ENCODE data around the gene RASA4.
"Not testable (repeated sequence)": the region's sequence is repeated elsewhere in the genome, so short reads cannot be mapped to it uniquely, and the experiment has no call there.

RASA4 gene

GRCh38 chr7:102616507-102617125, at the start of gene RASA4:
Gene RASA4, minus strand, starts transcription at chr7:102616756. Its CDS starts 67 bp downstream, at chr7:102616689.
- H3K4me3 Mint-ChIP-seq: peak within 1 kb of the TSS; percentile 26
- H3K36me3 Mint-ChIP-seq (ENCODE audit: low read depth); H3K9me3 Mint-ChIP-seq; H3K27ac Mint-ChIP-seq; H3K27me3 Mint-ChIP-seq (ENCODE audit: low read depth); H3K4me1 Mint-ChIP-seq (ENCODE audit: low read depth): not testable (repeated sequence)

GRCh38 chr7:102664765-102665164, 48.2 kb upstream of the RASA4 start:
- H3K9me3 Mint-ChIP-seq; H3K27me3 Mint-ChIP-seq (ENCODE audit: low read depth); H3K4me1 Mint-ChIP-seq (ENCODE audit: low read depth); H3K4me3 Mint-ChIP-seq; H3K36me3 Mint-ChIP-seq (ENCODE audit: low read depth); H3K27ac Mint-ChIP-seq: not testable (repeated sequence)

- not testable (repeated sequence) for H3K36me3 Mint-ChIP-seq (ENCODE audit: low read depth); H3K4me1 Mint-ChIP-seq (ENCODE audit: low read depth); H3K27ac Mint-ChIP-seq; H3K27me3 Mint-ChIP-seq (ENCODE audit: low read depth); H3K4me3 Mint-ChIP-seq; H3K9me3 Mint-ChIP-seq
Measured at GRCh38 chr7:102649924-102650323, 33.4 kb upstream of the RASA4 start, which contains the start of gene SPDYE2B. Gene SPDYE2B, plus strand, starts transcription at chr7:102650319. Its CDS starts 2,030 bp downstream, at chr7:102652349.

GRCh38 chr7:102647813-102648212, 31.3 kb upstream of the RASA4 start:
- not testable (repeated sequence) for H3K4me3 Mint-ChIP-seq; H3K27me3 Mint-ChIP-seq (ENCODE audit: low read depth); H3K4me1 Mint-ChIP-seq (ENCODE audit: low read depth); H3K36me3 Mint-ChIP-seq (ENCODE audit: low read depth); H3K9me3 Mint-ChIP-seq; H3K27ac Mint-ChIP-seq

GRCh38 chr7:102643404-102643803, 26.8 kb upstream of the RASA4 start:
- H3K4me1 Mint-ChIP-seq (ENCODE audit: low read depth); H3K4me3 Mint-ChIP-seq; H3K27ac Mint-ChIP-seq; H3K36me3 Mint-ChIP-seq (ENCODE audit: low read depth); H3K9me3 Mint-ChIP-seq; H3K27me3 Mint-ChIP-seq (ENCODE audit: low read depth): not testable (repeated sequence)

- H3K4me1 Mint-ChIP-seq (ENCODE audit: low read depth); H3K27me3 Mint-ChIP-seq (ENCODE audit: low read depth); H3K9me3 Mint-ChIP-seq; H3K27ac Mint-ChIP-seq; H3K4me3 Mint-ChIP-seq; H3K36me3 Mint-ChIP-seq (ENCODE audit: low read depth): not testable (repeated sequence)
Measured at GRCh38 chr7:102642691-102643090, 26.1 kb upstream of the RASA4 start, which contains the start of gene UPK3BL1. Gene UPK3BL1, minus strand, starts transcription at chr7:102642791. Its CDS starts 50 bp downstream, at chr7:102642741.

GRCh38 chr7:102638848-102639247, 22.3 kb upstream of the RASA4 start:
- not testable (repeated sequence) for H3K36me3 Mint-ChIP-seq (ENCODE audit: low read depth); H3K9me3 Mint-ChIP-seq; H3K27ac Mint-ChIP-seq; H3K27me3 Mint-ChIP-seq (ENCODE audit: low read depth); H3K4me1 Mint-ChIP-seq (ENCODE audit: low read depth); H3K4me3 Mint-ChIP-seq

- H3K27ac Mint-ChIP-seq; H3K4me3 Mint-ChIP-seq; H3K36me3 Mint-ChIP-seq (ENCODE audit: low read depth); H3K9me3 Mint-ChIP-seq; H3K27me3 Mint-ChIP-seq (ENCODE audit: low read depth); H3K4me1 Mint-ChIP-seq (ENCODE audit: low read depth): not testable (repeated sequence)
Measured at GRCh38 chr7:102636956-102637355, 20.4 kb upstream of the RASA4 start.

GRCh38 chr7:102635354-102635753, 18.8 kb upstream of the RASA4 start:
- not testable (repeated sequence) for H3K9me3 Mint-ChIP-seq; H3K27me3 Mint-ChIP-seq (ENCODE audit: low read depth); H3K4me1 Mint-ChIP-seq (ENCODE audit: low read depth); H3K4me3 Mint-ChIP-seq; H3K36me3 Mint-ChIP-seq (ENCODE audit: low read depth); H3K27ac Mint-ChIP-seq

GRCh38 chr7:102634299-102634698, 17.7 kb upstream of the RASA4 start:
- H3K27me3 Mint-ChIP-seq (ENCODE audit: low read depth); H3K36me3 Mint-ChIP-seq (ENCODE audit: low read depth); H3K4me1 Mint-ChIP-seq (ENCODE audit: low read depth); H3K4me3 Mint-ChIP-seq; H3K9me3 Mint-ChIP-seq; H3K27ac Mint-ChIP-seq: not testable (repeated sequence)

- H3K36me3 Mint-ChIP-seq (ENCODE audit: low read depth); H3K4me1 Mint-ChIP-seq (ENCODE audit: low read depth); H3K27ac Mint-ChIP-seq; H3K9me3 Mint-ChIP-seq; H3K27me3 Mint-ChIP-seq (ENCODE audit: low read depth); H3K4me3 Mint-ChIP-seq: not testable (repeated sequence)
Measured at GRCh38 chr7:102630622-102631021, 14.1 kb upstream of the RASA4 start.

- H3K36me3 Mint-ChIP-seq (ENCODE audit: low read depth); H3K4me3 Mint-ChIP-seq; H3K27ac Mint-ChIP-seq; H3K4me1 Mint-ChIP-seq (ENCODE audit: low read depth); H3K9me3 Mint-ChIP-seq; H3K27me3 Mint-ChIP-seq (ENCODE audit: low read depth): not testable (repeated sequence)
Measured at GRCh38 chr7:102627271-102627904, 10.8 kb upstream of the RASA4 start.

GRCh38 chr7:102618122-102618521, 1.6 kb upstream of the RASA4 start:
- H3K4me1 Mint-ChIP-seq (ENCODE audit: low read depth); H3K4me3 Mint-ChIP-seq: not testable (repeated sequence)

GRCh38 chr7:102615930-102616329, 626 bp downstream of the RASA4 start:
- not testable (repeated sequence) for H3K9me3 Mint-ChIP-seq; H3K4me1 Mint-ChIP-seq (ENCODE audit: low read depth); H3K27ac Mint-ChIP-seq; H3K4me3 Mint-ChIP-seq; H3K36me3 Mint-ChIP-seq (ENCODE audit: low read depth); H3K27me3 Mint-ChIP-seq (ENCODE audit: low read depth)

More at GRCh38 chr7:102618122-102618521, 1.6 kb upstream of the RASA4 start:
- not testable (repeated sequence) for H3K36me3 Mint-ChIP-seq (ENCODE audit: low read depth); H3K27ac Mint-ChIP-seq; H3K9me3 Mint-ChIP-seq; H3K27me3 Mint-ChIP-seq (ENCODE audit: low read depth)

GRCh38 chr7:102614873-102615272, 1.7 kb downstream of the RASA4 start:
- not testable (repeated sequence) for H3K9me3 Mint-ChIP-seq; H3K27me3 Mint-ChIP-seq (ENCODE audit: low read depth); H3K4me3 Mint-ChIP-seq; H3K4me1 Mint-ChIP-seq (ENCODE audit: low read depth); H3K36me3 Mint-ChIP-seq (ENCODE audit: low read depth); H3K27ac Mint-ChIP-seq

GRCh38 chr7:102614346-102614697, 2.2 kb downstream of the RASA4 start:
- not testable (repeated sequence) for H3K4me1 Mint-ChIP-seq (ENCODE audit: low read depth); H3K4me3 Mint-ChIP-seq; H3K36me3 Mint-ChIP-seq (ENCODE audit: low read depth); H3K27me3 Mint-ChIP-seq (ENCODE audit: low read depth); H3K9me3 Mint-ChIP-seq; H3K27ac Mint-ChIP-seq
